Endometrial microvascular endothelial cells (primary cell): Measurements from ENCODE around the gene ABCA12. TPM values are rescaled to one million over a fixed set of nuclear protein-coding genes. Genes with fewer than 3 reads are reported as not detected.

Experiments used
- in situ Hi-C: cut with HindIII; loops from 2 replicates; pipeline ENCODE4 v1.10.0; 2017; ENCODE audit warnings: low sequenced_read_pairs, low pct_unique_long_range_greater_than_20kb; ENCODE audit errors: inconsistent ontology term
- total RNA-seq: library from RNA; depleted of rRNA; stranded (reverse); fragments of >200 nt; gene quantifications from one replicate; pipeline ENCODE4 v1.2.3, GENCODE V29; 2015; ENCODE audit errors: inconsistent ontology term

The ABCA12 gene
- total RNA-seq, 1 donor from 2014 or later = not detected

DNA sequence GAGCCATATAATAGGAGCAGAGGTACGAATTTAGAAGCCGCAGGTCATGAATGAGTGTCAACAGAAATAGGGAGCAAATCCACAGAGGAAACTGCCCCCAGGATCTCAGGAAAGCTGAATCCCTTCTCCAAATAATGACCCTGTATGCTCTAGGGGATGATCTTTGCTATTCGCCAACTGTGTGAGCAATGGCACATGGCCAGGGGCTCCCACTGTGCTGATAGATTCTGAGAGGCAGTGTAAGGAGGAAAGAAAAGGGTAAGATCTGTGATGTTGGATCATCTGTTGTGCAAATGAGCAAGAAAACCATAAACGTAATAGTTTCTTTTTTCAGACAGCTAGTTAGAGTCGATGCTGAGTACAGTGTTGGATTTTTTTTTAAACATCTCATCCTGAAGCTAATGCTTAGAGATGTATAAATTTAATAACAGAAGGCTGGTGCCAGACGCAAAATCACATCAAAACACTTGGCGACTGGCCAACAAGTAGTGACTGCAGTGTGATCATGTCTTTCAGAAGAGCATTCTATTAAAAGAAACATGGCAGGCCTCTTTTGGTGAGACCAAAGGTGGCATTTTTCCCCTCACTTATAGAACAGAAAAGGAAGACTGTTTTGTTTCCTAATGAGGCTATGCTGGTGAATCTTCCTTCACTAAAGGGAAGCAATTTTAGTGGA lies 77.4 kb downstream of the ABCA12 start:
- in situ Hi-C loops = no loop called here

DNA sequence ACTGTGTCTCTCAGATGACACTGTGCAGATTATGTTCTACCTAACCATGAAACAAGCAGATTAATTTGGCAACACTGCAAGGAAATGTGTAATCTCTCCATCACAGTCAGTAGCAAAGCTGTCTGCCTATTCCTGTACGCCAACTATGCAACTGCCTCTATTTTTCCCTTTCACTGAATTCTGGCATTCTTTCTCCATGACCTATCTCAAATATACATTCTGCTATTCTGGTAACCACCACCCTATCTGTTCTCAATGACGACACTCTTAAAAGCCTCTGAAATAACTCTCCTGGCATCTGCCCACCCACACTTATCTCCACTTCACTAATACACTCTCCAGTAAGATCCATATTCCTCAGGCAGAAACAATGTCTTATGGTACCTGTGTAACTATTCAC lies 78.7 kb downstream of the ABCA12 start:
- in situ Hi-C loops = no loop called here

DNA sequence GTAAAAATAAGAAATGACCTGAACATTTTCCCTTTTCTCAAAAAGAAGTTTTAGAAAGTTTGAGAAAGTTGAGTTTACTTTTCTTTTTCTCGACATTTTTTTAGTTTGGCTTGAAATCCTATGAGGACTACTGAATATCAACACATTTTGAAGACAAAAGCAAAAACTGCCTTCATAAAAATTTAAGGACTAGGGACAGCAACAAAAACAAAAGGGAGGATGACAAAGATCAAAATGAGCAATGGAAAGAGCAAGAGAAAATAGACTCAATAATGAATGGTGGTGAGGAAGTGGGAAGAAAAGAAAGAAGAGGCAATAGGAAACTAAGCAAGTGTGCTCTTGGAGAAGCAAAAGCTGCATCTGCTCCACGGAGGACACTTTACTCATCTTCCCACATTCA lies 82.5 kb downstream of the ABCA12 start:
- in situ Hi-C loops = no loop called here

DNA sequence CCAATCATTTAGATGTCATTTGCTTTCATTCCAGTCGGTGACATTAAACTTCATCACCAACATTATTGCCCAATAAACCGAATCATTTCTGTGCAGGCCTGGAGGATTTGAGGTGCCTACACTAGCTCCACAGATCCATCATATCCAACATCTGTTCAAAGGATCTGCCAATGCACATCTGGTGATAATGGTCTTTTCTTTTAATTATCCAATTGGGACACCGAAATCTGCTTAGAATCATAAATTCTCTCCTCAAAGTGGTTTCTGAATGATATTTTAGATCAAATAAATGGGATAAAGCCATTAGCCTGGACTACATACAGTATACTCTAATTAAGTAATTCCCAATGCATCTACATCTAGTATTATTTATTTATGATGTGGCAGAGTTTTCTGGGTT lies 85.6 kb downstream of the ABCA12 start:
- in situ Hi-C loops = no loop called here

DNA sequence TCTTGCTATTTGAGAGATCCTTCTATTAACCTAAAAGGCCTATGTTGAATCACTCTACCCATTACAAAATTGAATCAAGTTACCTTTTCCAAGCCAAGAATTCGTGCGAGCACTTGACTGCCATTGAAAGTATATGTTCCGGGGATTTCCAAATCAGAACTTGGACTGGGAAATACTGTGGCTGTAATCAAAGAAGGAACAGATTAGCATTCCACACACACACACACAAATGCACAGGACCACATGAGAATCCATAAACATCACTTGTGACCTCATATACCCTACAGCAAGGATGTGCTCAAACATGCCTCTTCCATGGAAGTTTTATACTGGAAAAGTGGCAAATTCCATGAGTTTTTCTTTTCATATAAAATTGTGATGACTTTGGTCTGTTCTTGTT lies 86.0 kb downstream of the ABCA12 start:
- in situ Hi-C loops = no loop called here

DNA sequence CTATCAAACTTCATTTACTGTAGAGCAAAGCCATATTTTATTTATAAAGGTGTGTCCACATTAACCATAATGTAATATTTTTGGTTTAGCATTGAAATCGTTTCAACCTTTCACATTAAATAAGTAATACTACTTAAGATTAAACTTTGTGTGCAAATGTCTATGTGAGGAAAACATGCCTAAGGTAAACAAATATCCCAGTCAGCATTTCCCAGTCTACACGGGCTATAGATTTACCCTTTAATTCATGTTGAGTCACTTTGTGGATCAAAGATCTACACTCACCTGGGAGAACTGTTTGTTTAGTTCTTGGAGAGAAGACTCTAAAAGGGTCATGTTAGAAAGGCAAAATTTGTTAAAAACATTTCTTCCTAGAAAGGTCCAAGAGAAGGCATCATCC lies 89.1 kb downstream of the ABCA12 start:
- in situ Hi-C loops = no loop called here

DNA sequence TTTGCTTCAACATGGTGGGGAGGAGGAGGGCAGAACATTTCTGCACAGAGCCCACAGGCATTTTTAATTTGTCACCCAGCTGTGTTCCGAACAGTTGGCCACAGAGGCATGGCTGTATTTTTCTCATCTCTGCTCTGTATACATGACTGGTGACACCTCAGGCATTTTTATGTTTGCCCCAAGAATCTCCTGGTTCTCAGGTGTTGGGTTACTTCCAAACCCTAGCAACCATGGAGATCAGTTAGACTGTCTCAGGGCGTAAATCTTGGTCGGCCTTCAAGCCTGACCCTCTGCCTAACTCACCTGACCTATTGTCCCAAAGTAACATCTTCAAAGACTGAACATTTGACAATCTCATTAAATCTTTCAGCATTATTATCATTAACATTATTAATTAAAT lies 100.0 kb downstream of the ABCA12 start:
- in situ Hi-C loops = no loop called here

DNA sequence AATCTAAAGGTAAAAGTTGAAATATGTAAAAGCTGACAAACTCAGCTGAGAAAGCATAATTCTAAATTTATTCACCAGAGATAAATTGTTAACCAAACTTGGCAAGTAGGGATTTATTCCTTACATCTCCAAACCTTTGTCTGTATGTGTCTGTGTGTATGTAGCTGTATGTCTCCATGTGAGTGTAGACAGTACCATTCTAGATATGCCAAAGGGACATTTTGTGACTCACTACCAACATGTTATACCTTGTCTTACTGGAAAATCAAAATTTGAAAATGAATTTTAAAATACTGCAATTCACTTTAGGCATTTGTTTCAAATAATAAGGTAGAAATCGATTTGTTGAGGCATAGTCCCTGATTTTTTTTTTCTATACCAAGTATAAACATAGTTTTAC lies 102.1 kb downstream of the ABCA12 start:
- in situ Hi-C loops = no loop called here

DNA sequence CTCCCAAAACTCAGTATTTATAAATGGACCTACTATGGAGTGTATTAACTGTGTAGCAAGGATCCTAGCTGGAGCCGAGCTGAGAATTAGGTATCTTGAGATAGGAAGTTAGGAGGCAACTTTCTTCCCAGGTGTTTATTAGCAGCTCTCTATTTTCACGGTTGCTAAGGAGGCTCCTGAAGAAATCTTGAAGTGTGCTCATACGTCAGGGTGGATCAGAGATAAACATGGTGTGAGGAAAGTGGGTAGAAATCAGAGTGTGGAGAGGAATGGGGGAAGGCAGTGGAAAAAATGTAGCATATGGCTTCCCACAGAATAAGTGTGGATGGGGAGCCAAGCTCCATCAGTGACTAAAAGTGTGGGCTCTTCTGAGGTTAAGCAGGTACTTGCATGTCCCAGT lies 104.3 kb downstream of the ABCA12 start:
- in situ Hi-C loops = no loop called here

DNA sequence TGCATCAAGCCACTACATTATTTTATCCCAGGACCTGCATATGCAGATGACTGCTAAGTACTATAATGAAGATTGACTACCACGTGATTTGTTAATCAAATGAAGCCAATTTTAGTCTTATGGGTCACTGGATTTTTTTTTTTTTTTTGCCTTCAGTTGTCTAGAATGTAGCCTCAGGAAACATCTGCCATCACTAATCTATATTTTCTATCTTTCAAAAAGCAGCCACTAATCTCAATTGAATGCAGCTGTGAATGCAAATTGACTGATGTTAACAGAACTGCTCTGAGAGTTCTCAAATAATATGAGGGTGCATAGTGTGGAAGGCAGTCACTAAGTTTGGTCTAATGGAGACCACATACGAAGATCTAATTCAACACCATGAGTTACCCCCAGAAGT lies 106.3 kb downstream of the ABCA12 start:
- in situ Hi-C loops = no loop called here

DNA sequence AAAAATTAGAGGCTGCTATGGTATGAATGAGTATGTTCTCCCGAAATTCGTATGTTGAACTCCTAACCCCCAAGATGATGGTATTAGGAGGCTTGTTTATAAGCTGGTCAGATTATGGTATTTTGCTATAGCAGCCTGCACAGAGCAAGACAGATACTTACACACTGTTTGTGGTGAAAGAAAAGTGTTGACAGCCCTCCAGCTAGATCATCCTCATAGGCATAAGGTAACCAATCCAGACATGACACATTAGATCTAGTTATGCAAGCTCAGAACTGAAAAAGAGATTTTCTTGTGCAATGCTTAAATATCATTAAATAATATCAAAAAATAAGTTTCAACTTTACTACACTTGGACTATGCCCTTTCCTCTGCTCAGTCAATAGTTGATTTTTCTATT lies 107.1 kb downstream of the ABCA12 start:
- in situ Hi-C loops = no loop called here

DNA sequence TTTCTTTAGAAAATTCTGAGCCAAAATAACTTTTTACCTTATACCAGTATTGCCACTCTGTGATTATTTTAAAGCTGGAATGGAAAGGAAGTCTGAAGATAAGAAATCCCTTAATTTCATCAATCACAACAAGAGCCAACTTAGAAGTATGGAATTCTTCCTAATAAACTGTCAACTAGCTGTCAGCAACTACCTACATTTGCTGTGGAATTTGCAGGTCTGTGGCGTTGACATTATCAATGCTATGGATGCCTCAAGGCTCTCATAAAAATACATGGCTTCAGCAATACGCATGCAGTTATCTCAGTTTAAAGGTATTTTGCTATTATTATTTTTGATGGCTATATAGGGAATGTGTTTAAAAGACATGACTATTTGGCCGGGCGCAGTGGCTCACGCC lies 108.5 kb downstream of the ABCA12 start:
- in situ Hi-C loops = no loop called here

DNA sequence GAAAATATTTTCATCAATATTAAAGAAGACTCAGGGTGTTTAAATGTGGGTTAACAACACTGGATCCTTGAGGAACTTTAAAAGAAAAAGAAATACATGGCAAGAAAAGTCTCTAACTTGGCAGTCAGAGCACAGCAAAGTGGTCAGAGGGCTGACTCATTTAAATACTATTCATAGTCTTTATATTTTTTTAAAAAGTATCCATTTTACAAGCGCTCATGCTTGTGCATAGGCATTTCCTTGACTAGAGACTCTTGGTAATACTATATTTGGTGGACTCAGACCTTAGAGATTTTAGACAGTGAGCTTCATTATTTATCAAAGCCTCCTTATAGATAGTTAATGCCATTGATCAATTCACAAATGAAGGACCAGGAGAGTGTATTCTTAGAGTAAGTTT lies 110.2 kb downstream of the ABCA12 start:
- in situ Hi-C loops = no loop called here

DNA sequence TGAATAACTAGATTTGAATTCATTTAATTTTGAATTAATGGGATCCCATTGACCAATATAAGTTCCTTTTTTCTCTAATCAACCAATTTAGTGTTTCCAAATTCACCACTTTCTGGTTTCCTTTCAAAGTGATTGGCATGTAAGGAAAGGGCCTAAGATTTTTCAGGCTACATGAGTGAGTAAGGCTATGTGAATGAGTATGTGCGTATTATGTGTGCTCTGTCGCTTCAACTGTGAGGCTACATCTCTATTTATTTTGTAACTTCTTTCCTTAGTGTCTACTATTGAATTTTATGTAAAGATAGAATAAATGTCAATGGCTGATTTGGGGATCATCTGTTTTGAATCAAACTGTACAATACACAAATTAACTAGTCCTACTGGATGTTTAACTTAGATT lies 110.6 kb downstream of the ABCA12 start:
- in situ Hi-C loops = no loop called here

DNA sequence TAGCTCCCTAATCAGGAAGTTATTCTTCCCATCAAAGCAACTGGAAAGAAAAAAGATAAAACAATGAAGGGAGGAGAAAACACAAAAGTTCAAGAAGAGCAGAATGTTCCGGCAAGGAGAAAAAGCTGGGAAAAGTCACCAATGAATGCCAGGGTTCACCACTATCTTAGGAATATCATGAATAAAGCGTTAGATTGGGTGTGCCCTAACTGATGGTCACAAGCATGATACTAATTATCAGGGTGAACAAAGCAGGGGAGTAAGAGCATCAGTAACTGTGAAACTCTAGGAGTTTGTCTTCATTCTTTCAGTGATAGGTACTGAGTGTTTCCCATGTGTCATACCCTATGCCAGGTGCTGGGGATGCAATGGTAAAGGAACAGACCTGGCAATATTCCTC lies 115.5 kb downstream of the ABCA12 start:
- in situ Hi-C loops = no loop called here

DNA sequence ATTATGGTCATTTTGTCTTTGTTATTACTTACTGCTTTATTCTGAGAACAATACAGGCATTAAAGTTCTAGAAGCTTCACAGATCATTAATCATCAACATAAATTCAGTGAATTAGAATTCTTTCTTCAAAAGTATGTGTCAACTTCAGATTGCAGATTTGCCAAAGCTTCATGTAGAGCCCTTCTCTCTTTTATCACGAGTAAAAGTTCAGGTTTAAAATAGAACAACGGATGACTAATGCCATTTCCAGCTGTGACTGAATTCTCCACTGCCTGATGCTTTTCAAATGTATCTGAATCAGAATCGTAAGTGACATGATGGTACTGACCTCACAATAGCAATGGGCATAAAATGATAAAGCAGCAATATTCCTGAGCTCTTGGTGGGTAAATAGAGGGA lies 116.0 kb downstream of the ABCA12 start:
- in situ Hi-C loops = no loop called here

DNA sequence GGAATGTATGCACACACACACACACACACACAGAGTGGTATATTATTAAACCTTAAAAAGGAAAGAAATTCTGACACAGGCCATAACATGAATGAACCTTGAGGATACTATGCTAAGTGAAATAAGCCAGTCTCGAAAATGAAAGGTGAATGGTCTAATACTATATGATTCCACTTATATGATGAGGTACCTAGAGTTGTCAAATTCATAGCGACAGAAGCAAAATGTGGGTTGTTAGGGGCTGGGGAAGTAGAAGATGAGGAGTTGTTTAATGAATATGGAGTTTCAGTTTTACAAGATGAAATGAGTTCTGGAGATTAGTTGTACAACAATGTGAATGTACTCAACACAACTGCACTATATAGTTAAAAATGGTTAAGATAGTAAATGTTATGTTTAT lies 118.1 kb downstream of the ABCA12 start:
- in situ Hi-C loops = no loop called here

DNA sequence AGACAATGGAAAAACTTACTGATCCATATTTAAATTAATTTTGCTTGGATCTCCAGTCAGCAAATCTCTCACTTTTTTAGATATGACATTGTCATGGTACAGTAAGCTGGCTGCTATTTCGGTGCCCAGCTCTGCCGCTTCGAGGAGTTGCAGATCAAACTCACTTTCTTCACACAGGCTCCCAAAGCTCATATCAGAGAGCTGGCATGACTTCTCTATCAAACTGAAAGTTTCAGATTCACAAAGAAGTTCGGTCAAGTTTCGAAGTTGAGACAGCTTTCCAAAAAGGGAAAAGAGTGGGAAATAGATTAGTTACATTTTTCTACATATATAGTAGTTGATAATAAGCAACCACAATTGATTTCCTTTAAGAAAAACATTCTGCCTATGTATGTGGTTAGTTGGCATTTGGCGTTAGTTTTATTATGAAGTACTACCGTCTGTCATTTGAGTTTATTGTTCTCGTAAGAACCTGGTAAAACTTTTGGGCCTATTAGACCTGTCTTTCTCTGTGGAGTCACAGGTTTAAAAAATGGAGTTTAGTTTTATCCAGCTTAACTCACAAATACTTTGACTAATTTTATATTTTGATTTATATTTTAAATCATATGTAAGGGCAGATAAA lies 118.8 kb downstream of the ABCA12 start:
- in situ Hi-C loops = no loop called here

DNA sequence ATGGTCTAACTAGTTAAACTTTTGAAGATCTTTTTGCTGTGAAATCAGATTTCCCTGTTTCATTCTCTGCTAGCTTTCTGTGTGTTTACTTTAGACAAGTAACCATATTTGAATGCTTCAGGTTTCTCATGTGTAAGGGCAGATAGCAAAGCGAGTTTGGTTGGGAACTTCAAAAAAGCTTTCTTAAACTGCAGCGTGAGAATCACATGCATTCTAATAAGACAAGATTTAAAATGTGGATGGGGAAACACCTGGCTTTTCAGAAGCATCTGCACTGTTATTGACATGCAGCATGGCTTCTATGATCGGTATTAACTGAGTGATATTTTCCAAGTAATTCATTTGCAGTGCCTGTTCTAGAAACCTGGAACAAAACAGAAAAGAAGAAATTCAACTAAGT lies 119.3 kb downstream of the ABCA12 start:
- in situ Hi-C loops = no loop called here

DNA sequence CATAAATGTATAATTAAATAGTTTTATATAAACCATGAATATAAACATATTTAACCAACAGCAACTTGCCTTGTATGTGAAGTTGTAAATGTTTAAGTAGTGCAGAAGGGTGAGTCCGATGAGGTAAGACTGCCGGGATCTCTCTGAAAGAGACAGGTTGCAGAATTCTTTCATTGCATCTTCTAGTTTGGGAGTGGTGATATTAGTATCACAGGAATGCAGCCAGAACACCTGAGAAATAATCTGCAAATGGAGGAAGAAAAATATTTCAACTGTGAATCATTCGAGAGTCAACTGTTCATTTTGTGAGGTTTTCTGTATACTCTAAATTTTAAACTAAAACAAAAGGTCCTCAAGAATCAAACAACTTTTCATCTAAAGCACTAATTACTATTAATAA lies 123.0 kb downstream of the ABCA12 start:
- in situ Hi-C loops = no loop called here

DNA sequence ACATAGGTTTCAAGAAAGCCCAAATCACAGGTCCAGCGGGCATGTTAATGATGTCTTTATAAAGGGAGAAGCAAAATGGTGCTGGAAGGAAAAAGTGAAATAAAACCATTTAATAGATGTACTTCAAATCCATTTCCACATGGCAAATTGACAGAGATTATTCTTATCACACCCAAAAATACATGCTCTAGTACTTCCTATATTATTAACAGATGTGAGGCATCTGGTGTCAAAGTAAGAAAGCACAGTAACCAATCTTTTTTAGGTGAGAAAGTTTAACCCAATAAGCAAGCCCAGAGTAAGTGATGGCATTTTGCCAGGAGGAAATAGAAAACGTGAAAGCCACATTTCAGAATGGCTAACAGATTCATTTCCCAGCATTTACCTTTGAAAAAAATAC lies 128.0 kb downstream of the ABCA12 start:
- in situ Hi-C loops = no loop called here
